Prostate gland (tissue), 2 donors: ENCODE measurements around the gene CCS. TPM values are rescaled to one million over a fixed set of nuclear protein-coding genes. Genes with fewer than 3 reads are reported as not detected.

ENCODE experiments used
- DNase-seq: peaks from one replicate; pipeline ENCODE4 v3.0.0-alpha.2; 2019; ENCODE audit warnings: low spot score
- H3K27ac ChIP-seq, 2 donors: fragments of 200-600 bp; sonication (generic); 2 replicates each; pipeline ENCODE4 v1.5.1; 2017 to 2019
- H3K27me3 ChIP-seq: fragments of 200-600 bp; sonication (generic); replicated peaks from 2 replicates; pipeline ENCODE4 v1.5.1; 2019; ENCODE audit not compliant: insufficient read depth
- H3K36me3 ChIP-seq, 2 donors: fragments of 200-600 bp; sonication (generic); 1 replicate in 1 of 2; 2 replicates in 1 of 2; pipeline versions ENCODE4 v1.5.1 to v1.8.1; 2017 to 2019
- H3K4me1 ChIP-seq: fragments of 200-600 bp; sonication (generic); replicated peaks from 2 replicates; pipeline ENCODE4 v1.5.1; 2019
- H3K4me3 ChIP-seq, 2 donors: fragments of 200-600 bp; sonication (generic); 2 replicates each; pipeline ENCODE4 v1.5.1; 2017 to 2019
- H3K9me3 ChIP-seq: fragments of 200-600 bp; sonication (generic); 2 replicates; pipeline ENCODE4 v1.5.1; 2017
- CTCF ChIP-seq, 4 experiments: fragments of 200-600 bp in 2 of 4; fragments of 450-650 bp in 2 of 4; sonication (generic) in 2 of 4; IDR thresholded peaks; 1 replicate in 3 of 4; 2 replicates in 1 of 4; pipeline ENCODE4 v1.5.1; 2016 to 2019; ENCODE audit warnings: antibody characterized with exemption in 4 of 4, mild to moderate bottlenecking in 2 of 4, moderate library complexity in 2 of 4
- POLR2A ChIP-seq: fragments of 450-650 bp; IDR thresholded peaks from one replicate; pipeline ENCODE4 v1.6.1; 2016; ENCODE audit warnings: antibody characterized with exemption, mild to moderate bottlenecking
- POLR2AphosphoS5 ChIP-seq: sonication (generic); formaldehyde crosslinking; IDR thresholded peaks from one replicate; pipeline ENCODE4 v1.6.1; 2017; ENCODE audit warnings: antibody characterized with exemption
- WGBS: methylation state at CpG from one replicate; pipeline ENCODE4 v1.1.5; 2018; 5-methylcytosine and 5-hydroxymethylcytosine counted together
- intact Hi-C: fragments of 100-400 bp; cut with DNase I; formaldehyde crosslinking; loops from one replicate; pipeline ENCODE4 v1.14.2; 2022
- total RNA-seq, 2 donors: library from RNA; depleted of rRNA; stranded (reverse); fragments of >200 nt; gene quantifications; one replicate each; pipeline ENCODE4 v1.1.0, GENCODE V29; 2016

Gene CCS
- total RNA-seq, 2 donors from 2014 or later: 31.0 to 63.8 TPM

GRCh38 chr11:66549696-66550095 lies 43.3 kb upstream of the CCS start:
- intact Hi-C loops: no loop called here
- Histone ChIP-seq H3K36me3 (no peaks in the 10 kb centered on the region), H3K4me3 (no peak overlapping the region), H3K27ac (no peak overlapping the region), H3K27me3 (no peaks in the 10 kb centered on the region), H3K9me3 (no peaks in the 10 kb centered on the region), H3K4me1 (no peaks in the 10 kb centered on the region)
- no peak for DNase-seq
- TF ChIP-seq CTCF (IDR thresholded peaks at IDR 0.05): no peak
- no peak for TF ChIP-seq POLR2A
- TF ChIP-seq POLR2AphosphoS5: no peak
- WGBS: 86% methylated on average over 3 of the region's 3 CpGs

GRCh38 chr11:66550887-66551286 lies 42.1 kb upstream of the CCS start:
- Histone ChIP-seq H3K27ac (no peak overlapping the region), H3K9me3 (no peaks in the 10 kb centered on the region), H3K4me1 (no peaks in the 10 kb centered on the region), H3K27me3 (no peaks in the 10 kb centered on the region), H3K36me3 (no peaks in the 10 kb centered on the region), H3K4me3 (no peak overlapping the region)
- TF ChIP-seq POLR2A: no peak
- TF ChIP-seq POLR2AphosphoS5: no peak
- no peak for TF ChIP-seq CTCF (IDR thresholded peaks at IDR 0.05)
- DNase-seq: no peak
- 85% methylated on average over 4 of the region's 4 CpGs for WGBS
- intact Hi-C loops: no loop called here

GRCh38 chr11:66554602-66555001 lies 38.4 kb upstream of the CCS start:
- intact Hi-C loops: no loop called here
- 75% methylated on average over 5 of the region's 5 CpGs for WGBS
- Histone ChIP-seq H3K4me1 (no peaks in the 10 kb centered on the region), H3K27ac (no peak overlapping the region), H3K4me3 (no peak overlapping the region), H3K36me3 (no peaks in the 10 kb centered on the region), H3K9me3 (no peaks in the 10 kb centered on the region), H3K27me3 (no peaks in the 10 kb centered on the region)
- DNase-seq: no peak
- TF ChIP-seq POLR2A (no peak), POLR2AphosphoS5 (no peak), CTCF (IDR thresholded peaks at IDR 0.05) (no peak)

- H3K36me3 ChIP-seq: no peaks in the 10 kb centered on the region
Measured at GRCh38 chr11:66555416-66555815, 37.6 kb upstream of the CCS start.

More at GRCh38 chr11:66555416-66555815, 37.6 kb upstream of the CCS start:
- Histone ChIP-seq H3K4me1 (no peaks in the 10 kb centered on the region), H3K27ac (no peak overlapping the region), H3K27me3 (no peaks in the 10 kb centered on the region), H3K9me3 (no peaks in the 10 kb centered on the region), H3K4me3 (no peak overlapping the region)
- WGBS: 70% methylated on average over 3 of the region's 3 CpGs
- intact Hi-C loops: no loop called here
- TF ChIP-seq CTCF (IDR thresholded peaks at IDR 0.05) (no peak), POLR2AphosphoS5 (no peak), POLR2A (no peak)
- no peak for DNase-seq
